Transverse colon (tissue), 4 donors: ENCODE measurements around the gene NIPAL4. TPM values are rescaled to one million over a fixed set of nuclear protein-coding genes. Genes with fewer than 3 reads are reported as not detected.

Experiments
- DNase-seq: peaks from one replicate; pipeline ENCODE4 v3.0.0-alpha.2; 2019
- H3K27ac ChIP-seq, 4 donors: fragments of 200-600 bp; sonication (generic); 2 replicates each; pipeline ENCODE4 v1.5.1; 2016 to 2018; ENCODE audit warnings: inconsistent platforms in 4 of 4
- H3K27me3 ChIP-seq: fragments of 200-600 bp; sonication (generic); 2 replicates; pipeline ENCODE4 v1.5.1; 2017; ENCODE audit warnings: inconsistent platforms
- H3K36me3 ChIP-seq, 4 donors: fragments of 200-600 bp; sonication (generic); 2 replicates each; pipeline ENCODE4 v1.5.1; 2017 to 2019; ENCODE audit warnings: inconsistent platforms in 4 of 4
- H3K4me1 ChIP-seq, 4 donors: fragments of 200-600 bp; sonication (generic); 2 replicates each; pipeline ENCODE4 v1.5.1; 2017 to 2020; ENCODE audit warnings: inconsistent platforms in 4 of 4
- H3K4me3 ChIP-seq, 4 donors: fragments of 200-600 bp; sonication (generic); 1 replicate in 1 of 4; 2 replicates in 3 of 4; pipeline versions ENCODE4 v1.5.1 to v1.6.1; 2017 to 2019; ENCODE audit warnings: inconsistent platforms in 4 of 4
- H3K9me3 ChIP-seq, 2 donors: fragments of 200-600 bp; sonication (generic); 2 replicates each; pipeline ENCODE4 v1.5.1; 2017 to 2019; ENCODE audit warnings: inconsistent platforms in 2 of 2
- CTCF ChIP-seq, 5 experiments: fragments of 200-600 bp in 3 of 5; fragments of 450-650 bp in 2 of 5; sonication (generic) in 3 of 5; IDR thresholded peaks; 1 replicate in 2 of 5; 2 replicates in 3 of 5; pipeline ENCODE4 v1.5.1; 2016 to 2017; ENCODE audit warnings: antibody characterized with exemption in 5 of 5, inconsistent platforms in 3 of 5, mild to moderate bottlenecking in 2 of 5, moderate library complexity in 1 of 5
- EP300 ChIP-seq: sonication (generic); formaldehyde crosslinking; IDR thresholded peaks from one replicate; pipeline ENCODE4 v1.6.1; 2017; ENCODE audit warnings: antibody characterized with exemption, low read depth
- POLR2A ChIP-seq: fragments of 450-650 bp; IDR thresholded peaks from one replicate; pipeline ENCODE4 v1.6.1; 2016; ENCODE audit warnings: antibody characterized with exemption, mild to moderate bottlenecking, moderate library complexity
- POLR2AphosphoS5 ChIP-seq, 3 donors: sonication (generic); formaldehyde crosslinking; IDR thresholded peaks; one replicate each; pipeline ENCODE4 v1.6.1; 2016; ENCODE audit warnings: antibody characterized with exemption in 3 of 3
- WGBS, 2 donors: methylation state at CpG; one replicate each; pipeline ENCODE4 v1.1.5; 2018; ENCODE audit warnings: low coverage in 1 of 2; 5-methylcytosine and 5-hydroxymethylcytosine counted together
- in situ Hi-C, 4 donors: fragments of 200-750 bp; cut with MboI; loops; one replicate each; pipeline versions ENCODE4 v1.15.0 to v1.15.1; 2017; ENCODE audit warnings: low sequenced_read_pairs in 3 of 4, low pct_ligation_motif_present in 1 of 4, low pct_unique_long_range_greater_than_20kb in 1 of 4
- intact Hi-C: fragments of 100-400 bp; cut with DNase I; formaldehyde crosslinking; loops from one replicate; pipeline ENCODE4 v1.15.1; 2023; ENCODE audit warnings: low total_unique reads
- total RNA-seq, 4 donors: library from RNA; depleted of rRNA; stranded (reverse); fragments of >200 nt; gene quantifications; one replicate each; pipeline ENCODE4 v1.1.0, GENCODE V29; 2016

Gene NIPAL4
- total RNA-seq, 4 donors from 2014 or later: 0.48 to 0.82 TPM; not detected in 2

- no peak overlapping the region for H3K27ac ChIP-seq
- no peaks in the 10 kb centered on the region for H3K9me3 ChIP-seq
- H3K27me3 ChIP-seq: peaks cover 26% of the 10 kb centered on the region
- H3K4me1 ChIP-seq: peaks cover 0 to 14% (median 9%) of the 10 kb centered on the region in 4 donors
- intact Hi-C loops: no loop called here
- TF ChIP-seq POLR2AphosphoS5 (IDR thresholded peaks at IDR 0.05) (no peak), EP300 (no peak), POLR2A (no peak), CTCF (IDR thresholded peaks at IDR 0.05) (no peak)
- in situ Hi-C loops: no loop called here
- DNase-seq: no peak
- WGBS, 2 donors: 90 to 94% methylated on average over 4 to 5 of the region's 5 CpGs
- no peak overlapping the region for H3K4me3 ChIP-seq
- no peaks in the 10 kb centered on the region for H3K36me3 ChIP-seq
Measured at GRCh38 chr5:157457391-157457790, 2.6 kb upstream of the NIPAL4 start.

GRCh38 chr5:157458835-157459234 is 1.2 kb upstream of the NIPAL4 start:
- Histone ChIP-seq H3K27me3 (peaks cover 26% of the 10 kb centered on the region), H3K36me3 (no peaks in the 10 kb centered on the region), H3K4me3 (no peak overlapping the region), H3K4me1 (peaks cover 2 to 14% (median 9%) of the 10 kb centered on the region in 4 donors), H3K9me3 (no peaks in the 10 kb centered on the region), H3K27ac (no peak overlapping the region)
- TF ChIP-seq EP300: no peak
- TF ChIP-seq CTCF (IDR thresholded peaks at IDR 0.05): no peak
- no peak for TF ChIP-seq POLR2A
- no peak for TF ChIP-seq POLR2AphosphoS5 (IDR thresholded peaks at IDR 0.05)
- WGBS, 2 donors: 90 to 96% methylated on average over 4 to 5 of the region's 5 CpGs
- no peak for DNase-seq
- intact Hi-C loops (no loop called here), in situ Hi-C loops (no loop called here)

- H3K4me3 ChIP-seq: peak overlapping the region in 1 of 4 donors; percentile 51
- no peaks in the 10 kb centered on the region for H3K36me3 ChIP-seq
- DNase-seq: no peak
- intact Hi-C loops: no loop called here
- H3K27ac ChIP-seq: peak overlapping the region in 1 of 4 donors; percentile 40
- peaks cover 26% of the 10 kb centered on the region for H3K27me3 ChIP-seq
- WGBS, 2 donors: 88% methylated on average over 4 of the region's 4 CpGs; no CpG with 5 or more reads in 1 of the 2 donors
- TF ChIP-seq POLR2A (no peak), POLR2AphosphoS5 (IDR thresholded peaks at IDR 0.05) (no peak), CTCF (IDR thresholded peaks at IDR 0.05) (no peak), EP300 (no peak)
- peaks cover 6 to 18% (median 12%) of the 10 kb centered on the region in 4 donors for H3K4me1 ChIP-seq
- in situ Hi-C loops: no loop called here
- no peaks in the 10 kb centered on the region for H3K9me3 ChIP-seq
Measured at GRCh38 chr5:157460921-157461792, 1.1 kb downstream of the NIPAL4 start.

- Histone ChIP-seq H3K9me3 (no peaks in the 10 kb centered on the region), H3K4me3 (no peak overlapping the region), H3K27me3 (peaks cover 26% of the 10 kb centered on the region), H3K36me3 (no peaks in the 10 kb centered on the region), H3K4me1 (peaks cover 6 to 18% (median 12%) of the 10 kb centered on the region in 4 donors), H3K27ac (peak overlapping the region; percentile 47 to 79 (median 64))
- in situ Hi-C loops: no loop called here
- TF ChIP-seq EP300 (no peak), POLR2A (no peak), POLR2AphosphoS5 (IDR thresholded peaks at IDR 0.05) (no peak), CTCF (IDR thresholded peaks at IDR 0.05) (no peak)
- intact Hi-C loops: no loop called here
- no peak for DNase-seq
- 40 to 92% methylated on average over 1 to 8 of the region's 8 CpGs for WGBS, 2 donors
Measured at GRCh38 chr5:157463081-157463480, 3.1 kb downstream of the NIPAL4 start.
